GM12892 (cell line): ENCODE data around the gene MCM3AP.

Experiments
- POLR2A ChIP-seq: IDR thresholded peaks from 2 replicates; pipeline ENCODE4 v1.6.1; 2011; ENCODE audit warnings: low read depth, low read length, control low read depth
- POLR2AphosphoS5 ChIP-seq: IDR thresholded peaks from 2 replicates; pipeline ENCODE4 v1.6.1; 2011; ENCODE audit warnings: low read depth, low read length, control low read depth

DNA sequence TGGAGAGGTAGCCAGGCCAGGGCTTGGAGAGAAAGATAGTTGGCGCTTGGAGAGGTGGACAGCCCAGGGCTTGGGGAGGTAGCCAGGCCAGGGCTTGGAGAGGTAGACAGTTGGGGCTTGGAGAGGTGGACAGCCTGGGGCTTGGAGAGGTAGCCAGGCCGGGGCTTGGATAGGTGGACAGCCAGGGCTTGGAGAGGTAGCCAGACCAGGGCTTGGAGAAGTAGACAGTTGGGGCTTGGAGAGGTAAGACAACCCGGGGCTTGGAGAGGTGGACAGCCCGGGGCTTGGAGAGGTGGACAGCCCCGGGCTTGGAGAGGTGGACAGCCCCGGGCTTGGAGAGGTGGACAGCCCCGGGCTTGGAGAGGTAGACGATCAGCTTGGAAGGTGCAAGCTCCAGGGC is 64.6 kb downstream of the MCM3AP start:
- no peak for TF ChIP-seq POLR2AphosphoS5
- no peak for TF ChIP-seq POLR2A
